Fibroblast of lung (primary cell): ENCODE data around the gene FNDC3A. TPM values are rescaled to one million over a fixed set of nuclear protein-coding genes. Genes with fewer than 3 reads are reported as not detected.
A peak's percentile ranks its signal among the peaks of the same experiment; 100 is the strongest.

ENCODE experiments used
- DNase-seq, 2 donors: peaks; one replicate each; pipeline versions ENCODE4 v3.0.0 to v3.0.0-alpha.2; 2010; ENCODE audit warnings: low read depth in 2 of 2
- H2AFZ ChIP-seq: 2 replicates; pipeline ENCODE4 v1.5.1; 2012; ENCODE audit warnings: low read length, control low read depth, inconsistent platforms
- H3K27ac ChIP-seq: 2 replicates; pipeline ENCODE4 v1.5.1; 2011; ENCODE audit warnings: low read length, control low read depth; ENCODE audit not compliant: insufficient read depth
- H3K27me3 ChIP-seq: 2 replicates; pipeline ENCODE4 v1.5.1; 2011; ENCODE audit warnings: mild to moderate bottlenecking, low read length; ENCODE audit not compliant: control insufficient read depth, insufficient read depth
- H3K36me3 ChIP-seq: 2 replicates; pipeline ENCODE4 v1.5.1; 2011; ENCODE audit warnings: low read length; ENCODE audit not compliant: control insufficient read depth, insufficient read depth
- H3K4me1 ChIP-seq: 2 replicates; pipeline ENCODE4 v1.5.1; 2011; ENCODE audit warnings: low read length; ENCODE audit not compliant: control insufficient read depth, insufficient read depth; ENCODE audit errors: extremely low read depth
- H3K4me2 ChIP-seq: 2 replicates; pipeline ENCODE4 v1.5.1; 2011; ENCODE audit warnings: low read length, control low read depth; ENCODE audit not compliant: insufficient read depth; ENCODE audit errors: extremely low read depth
- H3K4me3 ChIP-seq, 4 experiments: fragments of 200-600 bp in 1 of 4; sonication (generic) in 1 of 4; replicated peaks in 1 of 4; 2 replicates each; pipeline ENCODE4 v1.5.1; 2011 to 2016; ENCODE audit warnings: low read length in 4 of 4, low read depth in 3 of 4, mild to moderate bottlenecking in 3 of 4, control low read depth in 2 of 4, inconsistent platforms in 1 of 4, mixed read lengths in 1 of 4; ENCODE audit not compliant: insufficient read depth in 1 of 4; ENCODE audit errors: control extremely low read depth in 1 of 4
- H3K79me2 ChIP-seq: 2 replicates; pipeline ENCODE4 v1.5.1; 2012; ENCODE audit warnings: mild to moderate bottlenecking, low read length, inconsistent platforms; ENCODE audit not compliant: control insufficient read depth, insufficient read depth
- H3K9ac ChIP-seq: 2 replicates; pipeline ENCODE4 v1.5.1; 2011; ENCODE audit warnings: mild to moderate bottlenecking, low read length, control low read depth; ENCODE audit not compliant: insufficient read depth
- H3K9me3 ChIP-seq: 2 replicates; pipeline ENCODE4 v1.5.1; 2012; ENCODE audit warnings: low read depth, low read length; ENCODE audit not compliant: control insufficient read depth, insufficient read depth
- H4K20me1 ChIP-seq: 2 replicates; pipeline ENCODE4 v1.5.1; 2011; ENCODE audit warnings: low read length; ENCODE audit not compliant: control insufficient read depth, insufficient read depth; ENCODE audit errors: extremely low read depth
- CTCF ChIP-seq, 2 donors: IDR thresholded peaks in 1 of 2; conservative IDR thresholded peaks in 1 of 2; 1 replicate in 1 of 2; 2 replicates in 1 of 2; pipeline ENCODE4 v1.5.1; 2011 to 2012; ENCODE audit warnings: low read length in 2 of 2, control low read depth in 1 of 2, inconsistent platforms in 1 of 2, low read depth in 1 of 2, mild to moderate bottlenecking in 1 of 2
- EZH2 ChIP-seq: IDR thresholded peaks from 2 replicates; pipeline ENCODE4 v1.5.1; 2012; ENCODE audit warnings: low read length, control low read depth, mild to moderate bottlenecking; ENCODE audit errors: missing control alignments
- polyA plus RNA-seq, 2 donors: library from polyadenylated mRNA; depleted of rRNA in 1 of 2; stranded (reverse) in 1 of 2; unstranded in 1 of 2; fragments of >200 nt; gene quantifications; 2 replicates each; pipeline ENCODE4 v1.2.1, GENCODE V29; 2011 to 2012; ENCODE audit warnings: missing spikeins in 1 of 2
- total RNA-seq: library from RNA; depleted of rRNA; stranded (reverse); fragments of >200 nt; gene quantifications from 2 replicates; pipeline ENCODE4 v1.2.1, GENCODE V29; 2014

FNDC3A gene
- total and polyA plus RNA-seq, 2 donors (not counting 1 experiment from before 2014, with no cell fraction given), result 44.7 to 79.4 TPM

DNA sequence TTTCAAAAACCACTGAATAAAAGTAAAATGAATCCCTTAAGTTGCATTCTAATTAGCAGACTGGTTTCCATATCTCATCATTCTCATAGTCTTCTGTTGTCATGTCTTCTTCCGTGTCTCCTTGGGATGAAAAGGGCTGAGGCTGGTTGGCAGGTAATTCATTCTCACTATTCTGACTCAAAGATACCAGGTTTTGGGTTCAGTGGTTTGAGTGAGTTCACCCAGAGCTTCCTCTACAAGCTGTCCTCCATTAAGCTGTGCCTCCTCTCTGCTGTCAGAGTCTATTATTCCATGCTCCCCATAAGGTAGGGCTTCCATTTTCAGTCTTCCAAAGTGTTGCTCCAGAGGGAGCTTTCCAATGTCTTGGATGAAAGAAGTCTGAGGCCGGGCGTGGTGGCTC is 68.3 kb downstream of the FNDC3A start:
- no peak overlapping the region for H3K4me3 ChIP-seq
- no peaks in the 10 kb centered on the region for H3K27me3 ChIP-seq
- no peak overlapping the region for H3K4me2 ChIP-seq
- H3K4me1 ChIP-seq, result no peaks in the 10 kb centered on the region
- no peak overlapping the region for H3K27ac ChIP-seq
- no peaks in the 10 kb centered on the region for H3K9me3 ChIP-seq
- H3K79me2 ChIP-seq, result no peaks in the 10 kb centered on the region
- H4K20me1 ChIP-seq, result no peaks in the 10 kb centered on the region
- H3K9ac ChIP-seq, result no peak overlapping the region
- no peak overlapping the region for H2AFZ ChIP-seq
- no peaks in the 10 kb centered on the region for H3K36me3 ChIP-seq
- TF ChIP-seq EZH2, result no peak
- no peak for TF ChIP-seq CTCF (conservative IDR thresholded peaks at IDR 0.05 in 1 of 2, IDR thresholded peaks at IDR 0.05 in 1 of 2; ENCODE audit: low read depth in 1 of 2, low read length in 2 of 2)
- no peak for DNase-seq

DNA sequence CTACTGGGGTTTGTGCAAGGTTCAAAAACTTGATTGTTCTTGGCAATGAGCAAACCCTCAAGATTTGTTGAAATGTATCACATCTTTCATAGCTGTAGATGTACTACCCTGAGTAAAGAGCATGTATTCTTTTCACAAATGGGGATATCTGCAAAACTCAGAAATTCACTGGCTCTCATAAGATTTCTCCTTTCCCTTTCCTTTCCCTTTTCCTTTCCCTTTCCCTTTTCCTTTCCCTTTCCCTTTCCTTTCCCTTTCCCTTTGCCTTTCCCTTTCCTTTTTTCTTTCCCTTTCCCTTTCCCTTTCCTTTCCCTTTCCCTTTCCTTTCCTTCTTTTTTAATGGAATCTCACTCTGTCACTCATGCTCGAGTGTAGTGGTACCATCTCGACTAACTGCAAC is 69.1 kb downstream of the FNDC3A start:
- no peak overlapping the region for H3K9ac ChIP-seq
- H3K4me3 ChIP-seq, result no peak overlapping the region
- no peaks in the 10 kb centered on the region for H3K9me3 ChIP-seq
- no peaks in the 10 kb centered on the region for H3K27me3 ChIP-seq
- no peak overlapping the region for H2AFZ ChIP-seq
- TF ChIP-seq EZH2, result no peak
- no peak for TF ChIP-seq CTCF (conservative IDR thresholded peaks at IDR 0.05 in 1 of 2, IDR thresholded peaks at IDR 0.05 in 1 of 2; ENCODE audit: low read depth in 1 of 2, low read length in 2 of 2)
- H3K79me2 ChIP-seq, result no peaks in the 10 kb centered on the region
- no peaks in the 10 kb centered on the region for H3K36me3 ChIP-seq
- H3K4me1 ChIP-seq, result no peaks in the 10 kb centered on the region
- no peaks in the 10 kb centered on the region for H4K20me1 ChIP-seq
- no peak overlapping the region for H3K4me2 ChIP-seq
- H3K27ac ChIP-seq, result no peak overlapping the region
- DNase-seq, result no peak

- Histone ChIP-seq H3K9me3 (no peaks in the 10 kb centered on the region), H3K27ac (no peak overlapping the region), H3K9ac (no peak overlapping the region), H3K4me2 (no peak overlapping the region), H3K36me3 (no peaks in the 10 kb centered on the region), H3K4me1 (no peaks in the 10 kb centered on the region), H4K20me1 (no peaks in the 10 kb centered on the region), H3K27me3 (no peaks in the 10 kb centered on the region), H3K79me2 (no peaks in the 10 kb centered on the region), H2AFZ (no peak overlapping the region), H3K4me3 (no peak overlapping the region)
- TF ChIP-seq CTCF (conservative IDR thresholded peaks at IDR 0.05 in 1 of 2, IDR thresholded peaks at IDR 0.05 in 1 of 2; ENCODE audit: low read depth in 1 of 2, low read length in 2 of 2), result no peak
- TF ChIP-seq EZH2, result no peak
- peak; percentile 20 to 59 for DNase-seq
These were observed 70.3 kb downstream of the FNDC3A start for GRCh38 chr13:49046002-49046401.
